Keratinocyte (primary cell): ENCODE measurements around the gene TMCO4. TPM values are rescaled to one million over a fixed set of nuclear protein-coding genes. Genes with fewer than 3 reads are reported as not detected.

Experiments
- DNase-seq: peaks from one replicate; pipeline ENCODE4 v3.0.0-alpha.2; 2011; ENCODE audit warnings: low read depth, missing footprints, low spot score
- FAIRE-seq: peaks from 2 replicates; lab custom pipeline; 2011; peaks lifted over from hg19 to GRCh38; lab: Jason Lieb, UNC
- H2AFZ ChIP-seq: 2 replicates; pipeline ENCODE4 v1.6.0; 2012; ENCODE audit warnings: low read length, control low read depth, inconsistent platforms; ENCODE audit not compliant: control insufficient read depth
- H3K27ac ChIP-seq: 2 replicates; pipeline ENCODE4 v1.5.1; 2011; ENCODE audit warnings: low read length; ENCODE audit not compliant: control insufficient read depth, insufficient read depth
- H3K27me3 ChIP-seq: 3 replicates; pipeline ENCODE4 v1.6.0; 2011; ENCODE audit warnings: low read length; ENCODE audit not compliant: control insufficient read depth, insufficient read depth; ENCODE audit errors: extremely low read depth
- H3K36me3 ChIP-seq, 2 experiments: 2 replicates in 1 of 2; 3 replicates in 1 of 2; pipeline ENCODE4 v1.5.1; 2011; ENCODE audit warnings: low read length in 2 of 2, mild to moderate bottlenecking in 1 of 2; ENCODE audit not compliant: control insufficient read depth in 2 of 2, insufficient read depth in 2 of 2; ENCODE audit errors: extremely low read depth in 1 of 2
- H3K4me1 ChIP-seq: 3 replicates; pipeline ENCODE4 v1.5.1; 2011; ENCODE audit warnings: low read length; ENCODE audit not compliant: control insufficient read depth, insufficient read depth; ENCODE audit errors: extremely low read depth
- H3K4me2 ChIP-seq: 3 replicates; pipeline ENCODE4 v1.6.0; 2011; ENCODE audit warnings: low read depth, low read length; ENCODE audit not compliant: control insufficient read depth, insufficient read depth; ENCODE audit errors: extremely low read depth
- H3K4me3 ChIP-seq, 3 experiments: fragments of 200-600 bp in 1 of 3; sonication (generic) in 1 of 3; 2 replicates in 2 of 3; 3 replicates in 1 of 3; pipeline ENCODE4 v1.5.1; 2011 to 2016; ENCODE audit warnings: low read length in 3 of 3, mild to moderate bottlenecking in 3 of 3, control low read depth in 2 of 3, inconsistent platforms in 1 of 3, low read depth in 1 of 3, mixed read lengths in 1 of 3, mixed run types in 1 of 3, moderate library complexity in 1 of 3; ENCODE audit not compliant: control insufficient read depth in 2 of 3, insufficient read depth in 2 of 3; ENCODE audit errors: extremely low read depth in 1 of 3
- H3K79me2 ChIP-seq: 2 replicates; pipeline ENCODE4 v1.6.0; 2012; ENCODE audit warnings: low read length; ENCODE audit not compliant: control insufficient read depth, insufficient read depth
- H3K9ac ChIP-seq: 3 replicates; pipeline ENCODE4 v1.6.0; 2011; ENCODE audit warnings: low read length; ENCODE audit not compliant: control insufficient read depth, insufficient read depth; ENCODE audit errors: extremely low read depth
- H3K9me1 ChIP-seq: 3 replicates; pipeline ENCODE4 v1.6.0; 2011; ENCODE audit warnings: low read length; ENCODE audit not compliant: control insufficient read depth, insufficient read depth; ENCODE audit errors: extremely low read depth
- H3K9me3 ChIP-seq: 2 replicates; pipeline ENCODE4 v1.5.1; 2012; ENCODE audit warnings: low read depth, low read length; ENCODE audit not compliant: control insufficient read depth
- H4K20me1 ChIP-seq: 3 replicates; pipeline ENCODE4 v1.6.0; 2011; ENCODE audit warnings: low read length; ENCODE audit not compliant: control insufficient read depth, insufficient read depth; ENCODE audit errors: extremely low read depth
- CTCF ChIP-seq, 3 experiments: IDR thresholded peaks in 1 of 3; conservative IDR thresholded peaks in 1 of 3; optimal IDR thresholded peaks in 1 of 3; 2 replicates in 2 of 3; 3 replicates in 1 of 3; pipeline versions ENCODE3 to v1.5.1; 2011; ENCODE audit warnings: low read length in 3 of 3, mild to moderate bottlenecking in 3 of 3, moderate library complexity in 2 of 3, control low read depth in 1 of 3, inconsistent platforms in 1 of 3; ENCODE audit not compliant: insufficient read depth in 2 of 3; ENCODE audit errors: extremely low read depth in 1 of 3
- EZH2 ChIP-seq: IDR thresholded peaks from one replicate; pipeline ENCODE4 v1.6.1; 2012; ENCODE audit warnings: inconsistent platforms, mild to moderate bottlenecking, low read length, moderate library complexity
- dilution Hi-C: fragments of 300-500 bp; cut with MboI; formaldehyde crosslinking; loops from one replicate; pipeline ENCODE4 v1.7.0; 2020; ENCODE audit warnings: low sequenced_read_pairs; ENCODE audit not compliant: extremely low pct_ligation_motif_present
- polyA plus RNA-seq, 5 experiments: library from polyadenylated mRNA; depleted of rRNA in 3 of 5; stranded (reverse) in 3 of 5; stranded (forward) in 1 of 5; unstranded in 1 of 5; fragments of >200 nt; gene quantifications; 1 replicate in 1 of 5; 2 replicates in 3 of 5; 3 replicates in 1 of 5; pipeline versions ENCODE4 v1.2.1 to v1.2.3, GENCODE V29; 2011 to 2012; ENCODE audit warnings: missing spikeins in 2 of 5, low read depth in 1 of 5, low replicate concordance in 1 of 5

TMCO4 gene
- polyA plus RNA-seq, 1 donor (not counting 4 experiments of a cell fraction or from before 2014, with no cell fraction given): 1.2 TPM

- dilution Hi-C loops: no loop called here
- Histone ChIP-seq H2AFZ (no peak overlapping the region), H3K9me1 (no peaks in the 10 kb centered on the region), H3K36me3 (no peaks in the 10 kb centered on the region), H4K20me1 (no peaks in the 10 kb centered on the region), H3K27me3 (no peaks in the 10 kb centered on the region), H3K79me2 (no peaks in the 10 kb centered on the region), H3K27ac (no peak overlapping the region), H3K4me2 (no peak overlapping the region), H3K4me1 (peaks cover 13% of the 10 kb centered on the region), H3K9me3 (no peaks in the 10 kb centered on the region), H3K4me3 (no peak overlapping the region), H3K9ac (no peak overlapping the region)
- TF ChIP-seq CTCF (optimal IDR thresholded peaks at IDR 0.05 in 1 of 3, IDR thresholded peaks at IDR 0.05 in 1 of 3, conservative IDR thresholded peaks at IDR 0.05 in 1 of 3; ENCODE audit: extremely low read depth in 1 of 3, insufficient read depth in 2 of 3, low read length in 3 of 3) (no peak), EZH2 (no peak)
- FAIRE-seq (no peak), DNase-seq (no peak)
Observed at GRCh38 chr1:19769211-19769932, 30.3 kb downstream of the TMCO4 start.

DNA sequence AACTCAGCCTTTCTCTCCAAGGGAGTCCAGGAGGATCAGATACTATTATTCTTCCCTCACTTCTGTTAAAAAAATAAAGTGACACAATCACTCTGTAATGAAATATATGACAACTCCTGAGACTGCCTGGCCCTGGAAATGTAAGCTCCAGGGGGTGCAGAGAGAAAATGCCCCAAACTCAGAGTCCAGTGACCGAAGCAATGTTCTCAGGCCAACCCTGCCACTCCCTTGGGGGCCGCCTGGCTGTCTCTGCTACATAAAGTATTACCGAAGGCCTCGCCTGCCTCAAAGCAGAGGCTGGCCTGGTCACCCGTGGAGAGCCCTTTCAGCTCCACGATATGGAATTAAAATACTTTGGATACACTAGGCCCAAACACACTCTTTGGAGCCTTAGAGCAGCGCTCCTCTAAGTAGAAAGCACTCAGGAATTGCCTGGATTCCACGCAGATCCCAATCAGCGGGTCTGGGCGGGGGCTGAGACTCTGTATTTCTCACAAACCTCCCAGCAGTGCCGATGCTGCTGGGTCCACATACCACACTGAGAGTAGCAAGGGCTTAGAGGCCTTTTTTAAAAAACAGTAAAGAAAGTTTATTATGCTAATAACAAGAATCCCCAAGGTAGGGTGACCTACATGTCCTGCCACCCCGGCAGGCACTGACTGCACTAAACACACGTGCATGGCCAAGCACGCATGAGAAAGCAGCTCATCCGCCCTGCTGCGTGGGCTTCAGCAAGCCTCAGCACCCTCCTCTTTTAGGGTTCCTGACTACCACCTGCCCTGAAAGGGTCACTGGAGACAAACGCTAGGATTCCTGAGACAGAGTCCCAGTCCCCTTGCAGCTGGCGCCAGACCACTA, 31.1 kb downstream of the TMCO4 start:
- peaks cover 13% of the 10 kb centered on the region for H3K4me1 ChIP-seq
- H3K36me3 ChIP-seq: no peaks in the 10 kb centered on the region
- H3K27me3 ChIP-seq: no peaks in the 10 kb centered on the region
- no peaks in the 10 kb centered on the region for H4K20me1 ChIP-seq
- dilution Hi-C loops: no loop called here
- no peaks in the 10 kb centered on the region for H3K9me1 ChIP-seq
- no peak overlapping the region for H3K4me3 ChIP-seq
- TF ChIP-seq CTCF (optimal IDR thresholded peaks at IDR 0.05 in 1 of 3, IDR thresholded peaks at IDR 0.05 in 1 of 3, conservative IDR thresholded peaks at IDR 0.05 in 1 of 3; ENCODE audit: extremely low read depth in 1 of 3, insufficient read depth in 2 of 3, low read length in 3 of 3): no peak
- TF ChIP-seq EZH2: no peak
- H3K79me2 ChIP-seq: no peaks in the 10 kb centered on the region
- H2AFZ ChIP-seq: no peak overlapping the region
- H3K9ac ChIP-seq: no peak overlapping the region
- H3K27ac ChIP-seq: no peak overlapping the region
- FAIRE-seq (no peak), DNase-seq (no peak)
- H3K9me3 ChIP-seq: no peaks in the 10 kb centered on the region
- H3K4me2 ChIP-seq: no peak overlapping the region
